ENCODE measurements around the gene PRPF38B.

DNA sequence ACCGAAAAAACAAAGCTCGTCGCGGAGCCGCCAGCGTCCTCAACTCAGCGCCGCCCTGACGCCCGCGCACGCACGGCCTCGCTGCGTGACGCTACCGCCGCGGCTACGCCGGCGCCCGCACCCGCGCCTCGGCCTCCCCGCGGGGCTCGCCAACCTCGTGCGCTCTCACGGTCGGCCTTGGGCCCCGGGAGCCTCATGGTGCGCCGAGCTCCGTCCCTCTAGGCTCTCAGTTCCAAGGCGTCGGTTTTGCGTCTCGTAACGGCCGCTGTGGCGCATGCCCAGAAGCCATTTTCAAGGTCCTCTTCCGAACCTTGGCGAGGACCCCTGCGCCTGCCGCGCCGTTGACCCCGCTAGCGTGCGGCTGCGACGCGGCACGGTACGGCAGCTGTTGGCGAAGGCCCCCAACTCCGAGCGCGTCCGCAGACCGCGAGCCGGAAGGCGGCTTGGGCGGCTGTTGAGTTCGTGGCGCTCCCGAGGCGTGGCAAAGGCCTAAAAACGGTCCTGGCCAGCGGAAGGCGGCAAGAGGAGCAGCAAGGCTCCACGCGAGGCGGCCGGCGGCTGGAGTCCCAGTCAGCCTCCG, 31.0 kb upstream of the PRPF38B start, which contains the start of gene HENMT1:
- TF ChIP-seq, protein P1, sequence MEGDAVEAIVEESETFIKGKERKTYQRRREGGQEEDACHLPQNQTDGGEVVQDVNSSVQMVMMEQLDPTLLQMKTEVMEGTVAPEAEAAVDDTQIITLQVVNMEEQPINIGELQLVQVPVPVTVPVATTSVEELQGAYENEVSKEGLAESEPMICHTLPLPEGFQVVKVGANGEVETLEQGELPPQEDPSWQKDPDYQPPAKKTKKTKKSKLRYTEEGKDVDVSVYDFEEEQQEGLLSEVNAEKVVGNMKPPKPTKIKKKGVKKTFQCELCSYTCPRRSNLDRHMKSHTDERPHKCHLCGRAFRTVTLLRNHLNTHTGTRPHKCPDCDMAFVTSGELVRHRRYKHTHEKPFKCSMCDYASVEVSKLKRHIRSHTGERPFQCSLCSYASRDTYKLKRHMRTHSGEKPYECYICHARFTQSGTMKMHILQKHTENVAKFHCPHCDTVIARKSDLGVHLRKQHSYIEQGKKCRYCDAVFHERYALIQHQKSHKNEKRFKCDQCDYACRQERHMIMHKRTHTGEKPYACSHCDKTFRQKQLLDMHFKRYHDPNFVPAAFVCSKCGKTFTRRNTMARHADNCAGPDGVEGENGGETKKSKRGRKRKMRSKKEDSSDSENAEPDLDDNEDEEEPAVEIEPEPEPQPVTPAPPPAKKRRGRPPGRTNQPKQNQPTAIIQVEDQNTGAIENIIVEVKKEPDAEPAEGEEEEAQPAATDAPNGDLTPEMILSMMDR (IDR thresholded peaks at IDR 0.05; ENCODE audit: insufficient read depth, low read length, poor library complexity, severe bottlenecking): no peak
- TF ChIP-seq EZH2phosphoT487 (conservative IDR thresholded peaks at IDR 0.05; ENCODE audit: low read length): 0 out of 2 replicates have a peak, but pooled peaks have one; percentile 54

Data from SU-DHL-6 (cell line).